Ishikawa (cell line): ENCODE measurements around the gene NOS1AP.

ENCODE experiments used
- CEBPB ChIP-seq: IDR thresholded peaks from 2 replicates; pipeline ENCODE4 v1.6.1; 2012
- CREB1 ChIP-seq: IDR thresholded peaks from 2 replicates; pipeline ENCODE4 v1.6.1; 2012; ENCODE audit warnings: low read depth
- EGR1 ChIP-seq: IDR thresholded peaks from 2 replicates; pipeline ENCODE4 v1.6.1; 2012
- EP300 ChIP-seq: IDR thresholded peaks from 2 replicates; pipeline ENCODE4 v1.6.1; 2012; ENCODE audit warnings: borderline replicate concordance
- FOXM1 ChIP-seq: IDR thresholded peaks from 2 replicates; pipeline ENCODE4 v1.6.1; 2012; ENCODE audit warnings: low read depth, borderline replicate concordance
- MAX ChIP-seq: IDR thresholded peaks from 2 replicates; pipeline ENCODE4 v1.6.1; 2012
- NFIC ChIP-seq: IDR thresholded peaks from 2 replicates; pipeline ENCODE4 v1.6.1; 2012
- RAD21 ChIP-seq: IDR thresholded peaks from 2 replicates; pipeline ENCODE4 v1.6.1; 2012; ENCODE audit warnings: low read depth
- REST ChIP-seq: IDR thresholded peaks from 2 replicates; pipeline ENCODE4 v1.6.1; 2012; ENCODE audit warnings: low read depth, mild to moderate bottlenecking
- TAF1 ChIP-seq: IDR thresholded peaks from 2 replicates; pipeline ENCODE4 v1.6.1; 2012; ENCODE audit warnings: low read depth, mild to moderate bottlenecking
- TCF12 ChIP-seq: IDR thresholded peaks from 2 replicates; pipeline ENCODE4 v1.6.1; 2012; ENCODE audit warnings: low read depth
- TEAD4 ChIP-seq: IDR thresholded peaks from 2 replicates; pipeline ENCODE4 v1.6.1; 2012
- USF1 ChIP-seq: IDR thresholded peaks from 2 replicates; pipeline ENCODE4 v1.6.1; 2012
- YY1 ChIP-seq: IDR thresholded peaks from 2 replicates; pipeline ENCODE4 v1.6.1; 2012; ENCODE audit warnings: low read depth
- ZBTB7A ChIP-seq: IDR thresholded peaks from 2 replicates; pipeline ENCODE4 v1.6.1; 2012; ENCODE audit warnings: low read depth

The NOS1AP gene

GRCh38 chr1:162293073-162293692, 223.7 kb downstream of the NOS1AP start:
- no peak for TF ChIP-seq ZBTB7A
- TF ChIP-seq MAX: no peak
- TF ChIP-seq TAF1: no peak
- TF ChIP-seq NFIC: peak; percentile 39; the same call in 1 of the 2 replicates

- TF ChIP-seq RAD21: no peak
- TF ChIP-seq USF1: no peak
- TF ChIP-seq TCF12: no peak
Measured at GRCh38 chr1:162294015-162294414, 224.5 kb downstream of the NOS1AP start.

GRCh38 chr1:162297208-162297607, 227.7 kb downstream of the NOS1AP start:
- TF ChIP-seq EP300 (no peak), RAD21 (no peak), FOXM1 (no peak), CREB1 (no peak), EGR1 (no peak), USF1 (no peak), ZBTB7A (no peak), NFIC (no peak), TCF12 (no peak), YY1 (no peak), MAX (no peak), TAF1 (no peak), CEBPB (no peak), REST (no peak), TEAD4 (no peak)

GRCh38 chr1:162298266-162298665, 228.8 kb downstream of the NOS1AP start:
- TF ChIP-seq USF1: no peak
- TF ChIP-seq CREB1: no peak
- TF ChIP-seq EGR1: no peak
- TF ChIP-seq TAF1: no peak
- no peak for TF ChIP-seq YY1
- no peak for TF ChIP-seq ZBTB7A
- no peak for TF ChIP-seq TCF12
- no peak for TF ChIP-seq FOXM1
- no peak for TF ChIP-seq NFIC
- TF ChIP-seq CEBPB: no peak
- TF ChIP-seq MAX: no peak
- no peak for TF ChIP-seq EP300

- TF ChIP-seq EP300: no peak
- no peak for TF ChIP-seq TCF12
- no peak for TF ChIP-seq CREB1
Measured at GRCh38 chr1:162299018-162299417, 229.5 kb downstream of the NOS1AP start.

GRCh38 chr1:162300057-162300917, 230.8 kb downstream of the NOS1AP start:
- TF ChIP-seq TAF1 (no peak), RAD21 (no peak), ZBTB7A (no peak), EGR1 (no peak), TEAD4 (no peak), EP300 (no peak), FOXM1 (no peak), MAX (no peak), CREB1 (no peak), YY1 (no peak), TCF12 (no peak), REST (no peak), NFIC (no peak), CEBPB (no peak)
